VCaP (cell line): ENCODE results near the gene SFXN2.
"Not testable (repeated sequence)": the region's sequence is repeated elsewhere in the genome, so short reads cannot be mapped to it uniquely, and the experiment has no call there.

ENCODE experiments used
- H3K27ac ChIP-seq: fragments of 450-650 bp; 2 replicates; pipeline ENCODE4 v1.5.1; 2017
- TF ChIP-seq, protein P1 (sequence below): fragments of 450-650 bp; conservative IDR thresholded peaks from 2 replicates; pipeline ENCODE4 v1.5.1; 2017; ENCODE audit warnings: mild to moderate bottlenecking, moderate library complexity

Gene SFXN2, protein sequence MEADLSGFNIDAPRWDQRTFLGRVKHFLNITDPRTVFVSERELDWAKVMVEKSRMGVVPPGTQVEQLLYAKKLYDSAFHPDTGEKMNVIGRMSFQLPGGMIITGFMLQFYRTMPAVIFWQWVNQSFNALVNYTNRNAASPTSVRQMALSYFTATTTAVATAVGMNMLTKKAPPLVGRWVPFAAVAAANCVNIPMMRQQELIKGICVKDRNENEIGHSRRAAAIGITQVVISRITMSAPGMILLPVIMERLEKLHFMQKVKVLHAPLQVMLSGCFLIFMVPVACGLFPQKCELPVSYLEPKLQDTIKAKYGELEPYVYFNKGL

GRCh38 chr10:102714621-102715455 is at the start of gene SFXN2:
TSS of gene SFXN2 (plus strand) at chr10:102714636. CDS start at chr10:102726637, 12,001 bp downstream.
- peak within 1 kb of the TSS; percentile 84 for H3K27ac ChIP-seq
- TF ChIP-seq, protein P1, sequence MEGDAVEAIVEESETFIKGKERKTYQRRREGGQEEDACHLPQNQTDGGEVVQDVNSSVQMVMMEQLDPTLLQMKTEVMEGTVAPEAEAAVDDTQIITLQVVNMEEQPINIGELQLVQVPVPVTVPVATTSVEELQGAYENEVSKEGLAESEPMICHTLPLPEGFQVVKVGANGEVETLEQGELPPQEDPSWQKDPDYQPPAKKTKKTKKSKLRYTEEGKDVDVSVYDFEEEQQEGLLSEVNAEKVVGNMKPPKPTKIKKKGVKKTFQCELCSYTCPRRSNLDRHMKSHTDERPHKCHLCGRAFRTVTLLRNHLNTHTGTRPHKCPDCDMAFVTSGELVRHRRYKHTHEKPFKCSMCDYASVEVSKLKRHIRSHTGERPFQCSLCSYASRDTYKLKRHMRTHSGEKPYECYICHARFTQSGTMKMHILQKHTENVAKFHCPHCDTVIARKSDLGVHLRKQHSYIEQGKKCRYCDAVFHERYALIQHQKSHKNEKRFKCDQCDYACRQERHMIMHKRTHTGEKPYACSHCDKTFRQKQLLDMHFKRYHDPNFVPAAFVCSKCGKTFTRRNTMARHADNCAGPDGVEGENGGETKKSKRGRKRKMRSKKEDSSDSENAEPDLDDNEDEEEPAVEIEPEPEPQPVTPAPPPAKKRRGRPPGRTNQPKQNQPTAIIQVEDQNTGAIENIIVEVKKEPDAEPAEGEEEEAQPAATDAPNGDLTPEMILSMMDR: peak; percentile 27

DNA sequence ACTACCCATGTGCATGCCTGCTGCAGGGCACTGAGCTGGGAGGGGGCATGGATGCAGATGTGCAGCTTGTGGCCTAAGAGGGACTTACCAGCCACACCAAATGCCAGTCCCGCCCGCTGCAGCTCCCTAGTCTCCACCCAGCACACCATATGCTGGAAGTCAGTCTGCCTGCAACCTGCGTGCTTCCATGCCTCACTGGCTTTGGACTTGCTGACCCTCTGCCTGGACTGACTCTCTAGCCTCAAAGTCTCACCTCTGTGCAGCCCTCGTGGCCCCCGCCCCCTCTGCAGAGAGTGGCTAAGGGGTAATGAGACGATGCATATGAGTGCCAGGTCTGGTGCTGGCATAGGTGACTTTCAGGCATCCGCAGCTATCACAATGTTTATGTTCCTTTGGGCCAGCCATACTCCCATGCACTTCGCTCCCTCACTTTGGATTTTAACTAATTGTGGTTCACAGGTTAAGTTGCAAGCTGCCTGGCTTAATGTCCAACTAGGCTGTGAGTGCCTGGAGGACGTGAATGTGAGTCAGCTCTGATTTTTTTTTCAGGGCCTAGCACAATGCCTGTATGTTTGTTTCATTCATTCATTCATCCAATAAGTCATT is 48.4 kb upstream of the SFXN2 start:
- no peak overlapping the region for H3K27ac ChIP-seq
- TF ChIP-seq, protein P1: no peak

- not testable (repeated sequence) for H3K27ac ChIP-seq
Measured at GRCh38 chr10:102667411-102667810, 47.0 kb upstream of the SFXN2 start.

- TF ChIP-seq, protein P1: no peak
- no peak overlapping the region for H3K27ac ChIP-seq
Measured at GRCh38 chr10:102668326-102669107, 45.9 kb upstream of the SFXN2 start.

GRCh38 chr10:102669206-102670064 is 45.0 kb upstream of the SFXN2 start:
- H3K27ac ChIP-seq: no peak overlapping the region

GRCh38 chr10:102670065-102670670 is 44.3 kb upstream of the SFXN2 start:
- TF ChIP-seq, protein P1: 0 out of 2 replicates have a peak, but pooled peaks have one; percentile 7
- H3K27ac ChIP-seq: no peak overlapping the region

More at GRCh38 chr10:102669206-102670064, 45.0 kb upstream of the SFXN2 start:
- TF ChIP-seq, protein P1: no peak; the same call in 1 of the 2 replicates
